GM18511 (cell line): ENCODE measurements around the gene E2F3.

Experiments
- ATAC-seq: cut with Tn5 transposase; IDR thresholded peaks from one replicate; pipeline ENCODE4 v1.9.1; 2021; ENCODE audit warnings: mild to moderate bottlenecking, moderate library complexity; ENCODE audit not compliant: unreplicated experiment

E2F3 gene

GRCh38 chr6:20402092-20402341 lies 338 bp downstream of the E2F3 start:
- ATAC-seq, result no peak

DNA sequence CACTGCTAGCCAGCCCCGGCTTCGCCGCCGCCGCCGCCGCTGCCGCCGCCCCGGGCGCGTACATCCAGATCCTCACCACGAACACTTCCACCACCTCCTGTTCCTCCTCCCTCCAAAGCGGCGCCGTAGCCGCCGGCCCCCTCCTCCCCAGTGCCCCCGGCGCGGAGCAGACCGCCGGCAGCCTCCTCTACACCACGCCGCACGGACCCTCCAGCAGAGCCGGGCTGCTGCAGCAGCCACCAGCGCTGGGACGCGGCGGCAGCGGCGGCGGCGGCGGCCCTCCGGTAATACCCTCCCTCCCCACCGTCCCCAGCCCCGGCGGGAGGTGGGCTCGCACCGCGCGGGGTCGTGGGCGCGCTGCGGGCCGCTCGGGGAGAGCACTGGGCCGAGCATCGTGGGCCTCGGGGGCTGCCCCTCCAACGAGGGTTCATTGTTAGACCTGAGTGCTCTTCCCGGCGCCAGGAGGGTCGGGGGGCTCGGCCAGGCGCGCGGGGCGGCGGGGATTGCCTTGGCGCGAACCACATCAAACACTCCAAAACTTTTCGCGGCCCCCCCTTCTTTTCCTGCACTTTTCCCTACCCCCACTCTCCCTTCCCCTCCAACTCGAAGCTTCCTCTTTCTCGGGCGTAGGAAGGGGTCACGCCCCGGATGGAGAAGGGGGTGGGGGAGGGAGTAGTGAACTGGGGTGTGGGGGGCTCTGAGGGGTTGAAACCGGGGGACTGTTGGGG lies 827 bp downstream of the E2F3 start:
- ATAC-seq, result peak; percentile 4

DNA sequence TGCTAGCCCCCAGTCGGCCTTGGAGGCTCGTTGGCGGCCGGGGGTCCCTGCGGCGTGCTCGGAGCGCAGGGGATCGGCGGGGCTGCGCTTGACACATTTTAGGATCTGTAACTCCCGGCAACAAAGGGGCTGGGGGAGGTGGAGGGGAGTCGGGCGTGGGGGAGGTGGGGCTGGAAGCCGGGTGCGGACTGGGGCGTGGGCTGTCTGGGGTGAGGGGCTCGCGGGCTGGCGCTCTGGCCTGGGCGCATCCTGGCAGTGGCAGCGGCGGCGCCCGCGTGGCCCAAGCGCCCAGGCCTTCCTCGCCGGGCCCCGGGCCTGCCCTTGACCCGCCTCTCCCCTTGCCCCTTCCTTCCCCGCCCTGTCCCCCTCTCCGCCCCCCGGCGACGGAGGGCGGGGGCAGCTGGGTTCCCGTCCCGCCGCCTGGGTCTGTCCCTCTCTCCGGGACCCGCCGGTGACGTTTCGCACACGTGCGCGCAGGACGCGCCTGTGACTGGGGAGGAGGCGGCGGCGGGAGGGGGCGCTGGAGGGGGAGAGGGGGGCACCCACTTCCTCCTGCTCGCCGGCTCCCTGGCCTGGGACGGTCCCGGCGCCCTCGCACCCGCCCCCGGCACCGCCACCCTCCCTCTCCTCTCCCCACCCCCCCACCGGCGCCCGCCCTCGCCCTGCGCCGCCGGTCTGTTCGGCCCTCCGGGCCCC lies 1.5 kb downstream of the E2F3 start:
- ATAC-seq, result peak; percentile 48

GRCh38 chr6:20403766-20404640 lies 2.3 kb downstream of the E2F3 start:
- peak; percentile 12 for ATAC-seq

GRCh38 chr6:20404641-20405032 lies 3.0 kb downstream of the E2F3 start:
- peak; percentile 30 for ATAC-seq

GRCh38 chr6:20408851-20409250 lies 7.2 kb downstream of the E2F3 start:
- no peak for ATAC-seq

- ATAC-seq, result peak; percentile 95
Measured at GRCh38 chr6:20409427-20409971, 7.8 kb downstream of the E2F3 start.

DNA sequence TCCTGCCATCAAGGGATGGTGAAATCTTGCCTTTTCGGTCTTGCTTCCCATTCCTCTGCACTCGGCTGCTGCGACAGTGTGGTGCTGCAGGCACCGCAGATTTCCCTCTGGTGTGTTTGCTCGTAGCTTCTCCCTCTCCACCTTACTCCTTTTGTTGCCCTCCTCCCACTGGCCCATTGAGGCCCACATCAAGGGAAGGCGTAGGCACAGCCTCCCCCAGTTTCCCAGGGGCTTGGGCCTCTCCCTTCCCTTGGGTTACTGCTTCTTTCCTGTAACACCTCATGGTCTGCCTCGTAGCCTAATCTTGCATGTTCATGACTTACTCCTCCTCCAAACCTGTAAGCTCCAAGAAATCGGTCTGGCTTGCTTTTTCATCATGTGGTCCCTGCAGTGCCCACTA lies 9.9 kb downstream of the E2F3 start:
- no peak for ATAC-seq

- ATAC-seq, result no peak
Measured at GRCh38 chr6:20411953-20412681, 10.4 kb downstream of the E2F3 start.

- no peak for ATAC-seq
Measured at GRCh38 chr6:20412682-20413073, 11.0 kb downstream of the E2F3 start.

GRCh38 chr6:20413826-20414225 lies 12.1 kb downstream of the E2F3 start:
- ATAC-seq, result no peak

DNA sequence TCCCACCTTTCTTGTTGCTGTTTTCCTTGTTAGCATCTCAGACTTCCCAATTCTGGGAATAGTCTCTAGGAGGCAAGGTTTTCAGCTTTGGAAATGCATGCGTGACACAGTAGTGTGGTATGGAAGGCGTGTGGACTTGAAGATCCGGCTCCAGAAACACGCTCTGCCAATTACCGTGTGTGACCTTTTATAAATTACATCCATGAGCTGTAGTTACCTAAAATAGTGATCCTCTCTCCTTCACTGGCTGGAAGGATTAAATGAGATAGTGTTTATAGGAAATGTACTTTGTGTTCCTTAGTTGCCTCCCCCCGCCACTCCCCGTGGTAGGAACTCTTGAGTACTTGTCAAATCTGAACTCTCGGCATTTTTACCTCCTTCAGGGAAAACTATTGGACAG lies 13.0 kb downstream of the E2F3 start:
- ATAC-seq, result no peak

GRCh38 chr6:20415304-20415703 lies 13.6 kb downstream of the E2F3 start:
- no peak for ATAC-seq

DNA sequence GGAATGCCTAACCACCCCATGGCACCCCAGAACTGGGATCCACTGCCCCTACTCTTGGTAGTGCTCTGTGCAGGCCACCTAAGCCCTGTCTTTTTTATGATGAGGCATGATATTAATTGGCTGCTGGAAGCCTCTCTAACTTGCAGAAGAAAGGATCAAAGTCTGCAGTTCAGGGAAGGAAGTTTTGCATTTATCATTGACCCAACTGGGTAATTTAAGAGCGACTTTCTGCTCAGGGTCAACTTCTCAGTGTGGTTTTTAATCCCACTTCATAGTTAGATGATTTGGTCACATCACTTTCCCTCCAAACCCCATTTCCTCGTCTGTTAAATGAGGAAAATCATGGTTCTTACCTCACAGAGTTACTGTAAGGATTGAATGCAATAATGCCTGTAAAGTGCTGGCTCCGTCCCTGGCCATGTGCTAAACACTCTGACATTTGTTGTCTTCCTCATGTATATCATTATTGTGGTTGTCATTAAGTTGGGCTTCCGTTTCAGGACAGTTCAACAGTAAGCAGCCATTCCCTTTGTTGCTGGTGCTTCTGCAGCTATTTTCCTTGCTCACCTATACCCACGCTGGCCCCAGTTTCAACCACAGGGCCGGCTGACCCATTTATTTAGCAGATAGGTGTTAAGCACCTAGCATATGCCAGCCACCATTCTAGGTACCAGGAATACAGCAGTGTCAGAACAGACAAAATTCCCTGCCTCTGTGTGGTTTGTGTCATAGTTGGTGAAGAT lies 14.2 kb downstream of the E2F3 start:
- ATAC-seq, result no peak

GRCh38 chr6:20416567-20417345 lies 15.1 kb downstream of the E2F3 start:
- no peak for ATAC-seq

GRCh38 chr6:20417819-20418218 lies 16.1 kb downstream of the E2F3 start:
- ATAC-seq, result peak; percentile 87

DNA sequence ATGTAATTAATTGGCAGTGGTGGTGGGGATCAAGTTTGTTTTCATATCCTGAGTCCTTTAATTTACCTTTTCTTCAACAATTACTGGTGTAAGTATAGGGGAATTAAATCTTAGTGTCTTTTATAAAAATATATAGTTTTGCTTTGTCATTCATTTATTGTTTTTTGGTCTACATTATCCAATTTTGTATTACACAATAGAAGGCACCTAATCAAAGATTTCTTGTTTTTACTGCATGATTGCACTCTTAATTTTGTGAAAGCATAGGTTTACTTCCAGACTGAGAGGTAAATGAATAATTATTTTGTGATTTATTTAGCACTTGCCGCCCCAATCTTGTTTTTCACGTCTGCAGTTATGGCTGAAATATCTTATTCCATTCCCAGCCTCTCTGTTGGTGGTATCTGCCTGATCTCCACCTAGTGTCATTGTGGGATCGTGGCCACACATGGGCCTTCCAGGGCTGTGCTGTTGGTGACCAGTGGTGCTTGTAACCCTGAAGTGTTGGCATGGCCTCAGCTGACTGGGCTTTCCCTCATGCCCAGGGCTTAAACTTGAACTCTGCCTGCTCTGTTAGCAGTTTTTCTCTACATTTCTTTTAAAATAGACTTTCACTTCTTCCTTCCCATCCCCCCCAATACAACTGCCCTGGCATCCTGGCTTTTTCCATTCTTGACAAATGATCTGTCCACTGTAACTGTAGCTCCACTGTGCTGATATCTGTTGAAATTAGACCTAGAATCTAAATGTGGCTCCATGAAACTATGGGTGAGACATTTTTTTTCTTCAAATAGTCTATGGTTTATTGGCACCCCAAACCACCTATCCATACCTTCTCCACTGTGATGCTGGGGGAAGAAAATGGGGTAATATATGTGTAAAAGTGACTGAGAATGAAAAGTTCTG lies 24.8 kb downstream of the E2F3 start:
- no peak for ATAC-seq

DNA sequence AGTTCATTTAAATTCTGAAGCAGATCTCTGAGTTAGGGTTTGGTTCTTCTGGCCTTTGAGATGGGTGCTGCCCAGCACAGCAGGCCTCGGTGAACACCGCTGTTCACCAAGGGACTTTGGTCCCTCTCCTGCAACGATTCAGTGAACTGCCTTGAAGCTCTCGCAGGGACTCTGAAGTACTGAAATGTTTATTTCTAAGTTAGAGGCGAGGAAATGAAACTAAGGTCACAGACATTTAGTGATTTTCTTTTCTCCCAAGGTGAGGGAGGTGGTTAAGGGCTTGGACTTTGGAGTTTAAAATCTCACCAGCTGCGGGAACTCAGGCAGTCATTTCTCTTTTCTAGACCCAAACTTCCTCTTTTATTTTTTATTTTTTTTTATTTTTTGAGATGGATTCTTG lies 26.2 kb downstream of the E2F3 start:
- ATAC-seq, result peak; percentile 92
